DMS53 treated with DMSO at 0.1 percent for 48 hours (cell line): Measurements from ENCODE around the gene LETM1.

Source experiments
- DNase-seq: peaks from one replicate; lab custom pipeline; 2025; ENCODE audit not compliant: unreplicated experiment; lab: John Stamatoyannopoulos, UW

LETM1 gene

GRCh38 chr4:1856071-1856942 is at the start of gene LETM1:
Gene LETM1 (minus strand): TSS chr4:1856156. CDS start chr4:1855950, 206 bp downstream.
- DNase-seq: peak; percentile 99

GRCh38 chr4:1904042-1904441 is 48.1 kb upstream of the LETM1 start:
- no peak for DNase-seq

- DNase-seq: no peak
Measured at GRCh38 chr4:1903035-1903434, 47.1 kb upstream of the LETM1 start.

GRCh38 chr4:1902243-1902642 is 46.3 kb upstream of the LETM1 start:
- no peak for DNase-seq

- DNase-seq: no peak
Measured at GRCh38 chr4:1901127-1901526, 45.2 kb upstream of the LETM1 start.

- no peak for DNase-seq
Measured at GRCh38 chr4:1900624-1901023, 44.7 kb upstream of the LETM1 start.

GRCh38 chr4:1900087-1900433 is 44.1 kb upstream of the LETM1 start:
- no peak for DNase-seq

- DNase-seq: peak; percentile 72
Measured at GRCh38 chr4:1899149-1900086, 43.5 kb upstream of the LETM1 start.

GRCh38 chr4:1898681-1899080 is 42.7 kb upstream of the LETM1 start:
- DNase-seq: no peak

- DNase-seq: no peak
Measured at GRCh38 chr4:1898007-1898406, 42.1 kb upstream of the LETM1 start.

GRCh38 chr4:1896658-1896991 is 40.7 kb upstream of the LETM1 start:
- DNase-seq: no peak

- DNase-seq: no peak
Measured at GRCh38 chr4:1895971-1896657, 40.2 kb upstream of the LETM1 start.

- DNase-seq: no peak
Measured at GRCh38 chr4:1890979-1891570, 35.1 kb upstream of the LETM1 start.

GRCh38 chr4:1887052-1887451 is 31.1 kb upstream of the LETM1 start:
- DNase-seq: no peak

GRCh38 chr4:1885414-1885813 is 29.5 kb upstream of the LETM1 start:
- DNase-seq: no peak

GRCh38 chr4:1883583-1883982 is 27.6 kb upstream of the LETM1 start:
- no peak for DNase-seq

- no peak for DNase-seq
Measured at GRCh38 chr4:1882850-1883271, 26.9 kb upstream of the LETM1 start.

- no peak for DNase-seq
Measured at GRCh38 chr4:1880332-1880731, 24.4 kb upstream of the LETM1 start.

GRCh38 chr4:1879485-1879884 is 23.5 kb upstream of the LETM1 start:
- no peak for DNase-seq

- no peak for DNase-seq
Measured at GRCh38 chr4:1874201-1874600, 18.2 kb upstream of the LETM1 start.

GRCh38 chr4:1873776-1874175 is 17.8 kb upstream of the LETM1 start:
- DNase-seq: no peak
